Mucosa of gallbladder (tissue), 1 donor: Measurements from ENCODE around the gene TXNRD1. TPM values are rescaled to one million over a fixed set of nuclear protein-coding genes. Genes with fewer than 3 reads are reported as not detected.
"Not testable (repeated sequence)": the region's sequence is repeated elsewhere in the genome, so short reads cannot be mapped to it uniquely, and the experiment has no call there.

Experiments used
- DNase-seq: peaks from one replicate; pipeline ENCODE4 v3.0.0-alpha.2; 2020; ENCODE audit warnings: low spot score
- total RNA-seq: library from RNA; stranded (reverse); gene quantifications from one replicate; pipeline ENCODE4 v1.2.1, GENCODE V29; 2021
- donor health status: DM: no; HTN: no; CAD: no.

Gene TXNRD1
- total RNA-seq, 1 donor from 2014 or later: 139 TPM

DNA sequence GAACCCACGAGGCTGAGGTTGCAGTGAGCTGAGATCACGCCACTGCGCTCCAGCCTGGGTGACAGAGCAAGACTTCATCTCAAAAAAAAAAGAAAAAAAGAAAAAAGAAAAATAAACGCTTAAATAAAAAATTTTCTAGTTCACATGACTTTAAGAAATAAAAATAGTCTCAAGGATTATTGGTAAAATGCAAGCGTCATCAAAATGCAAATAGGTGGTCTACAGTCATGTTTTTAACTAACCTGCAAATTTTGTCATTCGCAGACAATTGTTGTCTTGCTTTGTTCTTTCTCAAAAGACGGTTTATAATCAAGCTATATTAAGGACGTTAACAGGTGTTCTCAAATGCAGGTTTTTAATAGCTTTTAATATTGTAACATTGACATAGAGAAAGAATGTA is 22.4 kb downstream of the TXNRD1 start:
- no peak for DNase-seq

DNA sequence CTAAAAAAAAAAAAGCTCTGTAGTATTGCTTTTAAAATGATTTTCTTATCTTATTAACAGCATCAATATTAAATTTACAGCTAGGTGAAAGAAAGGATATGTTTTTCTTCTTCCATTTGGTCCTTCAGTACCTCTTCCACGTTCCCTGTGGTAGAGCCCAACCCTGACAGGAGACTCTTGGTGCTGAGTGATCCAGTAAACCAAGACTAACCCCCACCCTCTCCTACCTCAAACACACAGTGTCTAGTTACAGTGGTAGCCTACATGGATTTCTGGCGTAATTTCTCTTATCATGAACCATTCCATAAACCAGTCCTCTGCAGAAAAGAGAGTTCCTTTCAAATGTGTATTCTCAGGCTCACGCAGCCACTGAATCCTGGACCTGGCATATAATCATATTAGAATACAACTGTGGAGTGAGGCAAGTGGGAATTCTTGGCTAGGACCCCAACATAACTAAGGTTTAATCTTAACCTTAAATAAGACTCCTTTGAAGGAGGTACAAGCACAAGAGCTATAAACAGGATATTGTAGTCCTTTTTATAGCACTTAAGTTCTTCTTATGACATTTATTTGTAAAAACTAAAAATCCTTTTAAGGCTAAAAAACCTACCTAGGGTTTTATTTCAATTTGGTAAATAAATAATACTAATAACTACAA is 27.1 kb downstream of the TXNRD1 start:
- no peak for DNase-seq

DNA sequence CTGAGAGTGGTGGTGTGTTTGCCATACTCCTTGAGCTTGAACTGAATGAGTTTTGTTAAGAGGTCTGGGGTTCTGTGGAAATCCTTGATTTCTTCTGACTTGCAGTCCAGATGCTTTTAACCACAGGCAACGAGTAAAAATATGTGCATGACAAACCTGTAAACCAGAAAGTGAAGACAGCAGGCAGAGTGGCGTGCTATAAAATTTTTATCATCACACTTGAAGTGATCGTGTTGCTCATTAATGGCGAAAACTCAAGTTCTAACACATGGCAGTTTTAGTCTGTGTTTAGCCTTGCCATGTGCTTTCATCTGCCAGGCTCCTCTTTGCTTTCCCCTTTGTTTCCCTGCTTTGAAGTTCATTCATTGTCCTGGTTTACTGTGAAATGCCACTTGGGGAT is 28.0 kb downstream of the TXNRD1 start:
- DNase-seq: no peak

GRCh38 chr12:104243971-104244370 is 28.4 kb downstream of the TXNRD1 start:
- no peak for DNase-seq

GRCh38 chr12:104247698-104248097 is 32.1 kb downstream of the TXNRD1 start:
- no peak for DNase-seq

DNA sequence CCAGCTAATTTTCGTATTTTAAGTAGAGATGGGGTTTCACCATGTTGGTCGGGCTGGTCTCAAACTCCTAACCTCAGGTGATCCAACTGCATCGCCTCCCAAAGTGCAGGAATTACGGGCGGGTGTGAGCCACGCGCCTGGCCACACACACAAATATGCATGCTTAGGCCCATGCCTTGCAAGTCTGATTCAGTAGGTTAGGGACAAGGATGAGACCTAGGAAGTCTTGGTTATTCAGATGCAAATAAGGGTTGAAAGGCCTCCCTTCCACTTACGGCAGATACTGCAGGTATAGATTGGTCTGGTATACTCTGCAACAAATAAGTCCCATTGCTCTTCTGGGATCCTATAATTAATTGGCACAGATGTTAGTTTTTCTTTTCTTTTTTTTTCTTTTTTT is 32.9 kb downstream of the TXNRD1 start:
- no peak for DNase-seq

DNA sequence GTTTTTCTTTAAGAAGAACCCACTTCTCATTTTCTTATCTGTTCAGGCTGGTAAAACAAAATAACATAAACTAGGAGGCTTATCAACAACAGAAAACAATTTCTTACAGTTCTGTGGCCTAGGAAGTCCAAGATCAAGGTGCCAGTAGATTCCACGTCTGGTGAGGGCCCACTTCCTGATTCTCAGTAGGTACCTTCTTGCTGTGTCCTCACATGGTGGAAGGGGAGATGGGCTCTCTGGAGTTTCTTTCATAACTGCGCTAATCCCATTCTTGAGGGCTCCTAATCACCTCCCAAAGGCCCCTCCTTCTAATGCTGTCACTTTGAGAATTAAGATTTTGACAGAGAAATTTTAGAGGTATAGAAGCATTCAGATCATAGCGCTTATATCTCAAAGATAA is 33.4 kb downstream of the TXNRD1 start:
- DNase-seq: no peak

DNA sequence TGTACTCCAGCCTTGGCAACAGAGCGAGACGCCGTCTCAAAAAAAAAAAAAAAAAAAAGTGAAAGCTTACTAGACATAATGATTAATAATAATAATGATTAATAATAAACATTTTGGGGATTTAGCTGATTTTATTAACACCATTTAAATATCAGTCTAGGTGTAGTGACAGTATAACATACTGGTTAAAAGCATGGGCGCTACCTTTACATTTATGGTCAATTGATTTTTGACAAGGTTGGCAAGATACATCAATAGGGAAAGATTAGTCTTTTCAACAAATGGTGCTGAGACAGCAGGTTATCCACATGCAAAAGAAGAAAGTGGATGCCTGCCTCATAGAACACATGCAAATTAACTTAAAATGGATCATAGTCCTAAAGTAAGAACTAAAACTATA is 34.3 kb downstream of the TXNRD1 start:
- no peak for DNase-seq

- no peak for DNase-seq
Measured at GRCh38 chr12:104250366-104251125, 35.0 kb downstream of the TXNRD1 start.

DNA sequence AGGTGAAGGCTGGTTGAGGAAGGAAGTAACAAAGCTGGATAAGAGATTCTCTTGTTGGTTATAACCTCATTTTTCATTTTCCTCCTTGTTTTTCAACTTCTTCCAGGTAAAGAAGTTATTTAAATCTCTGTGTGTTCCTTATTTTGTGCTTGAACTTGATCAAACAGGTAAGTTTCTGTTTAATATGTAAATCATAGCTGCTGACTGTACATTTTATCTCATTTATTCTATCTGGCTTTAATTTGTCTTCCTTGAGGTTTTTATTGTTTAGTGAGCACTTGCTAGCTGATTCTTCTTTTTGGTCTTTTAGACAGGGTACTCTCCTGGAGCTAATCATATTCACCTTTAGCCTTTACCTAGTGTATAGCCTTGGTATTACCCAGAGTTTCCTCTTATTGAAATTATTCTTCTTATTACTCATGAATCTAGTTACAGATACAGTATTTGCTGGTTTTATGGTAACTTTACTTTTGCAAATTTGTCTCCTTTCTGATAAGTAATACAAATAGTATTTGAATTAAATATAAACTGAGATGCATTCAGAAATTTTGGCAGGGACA is 42.4 kb downstream of the TXNRD1 start:
- DNase-seq: no peak

DNA sequence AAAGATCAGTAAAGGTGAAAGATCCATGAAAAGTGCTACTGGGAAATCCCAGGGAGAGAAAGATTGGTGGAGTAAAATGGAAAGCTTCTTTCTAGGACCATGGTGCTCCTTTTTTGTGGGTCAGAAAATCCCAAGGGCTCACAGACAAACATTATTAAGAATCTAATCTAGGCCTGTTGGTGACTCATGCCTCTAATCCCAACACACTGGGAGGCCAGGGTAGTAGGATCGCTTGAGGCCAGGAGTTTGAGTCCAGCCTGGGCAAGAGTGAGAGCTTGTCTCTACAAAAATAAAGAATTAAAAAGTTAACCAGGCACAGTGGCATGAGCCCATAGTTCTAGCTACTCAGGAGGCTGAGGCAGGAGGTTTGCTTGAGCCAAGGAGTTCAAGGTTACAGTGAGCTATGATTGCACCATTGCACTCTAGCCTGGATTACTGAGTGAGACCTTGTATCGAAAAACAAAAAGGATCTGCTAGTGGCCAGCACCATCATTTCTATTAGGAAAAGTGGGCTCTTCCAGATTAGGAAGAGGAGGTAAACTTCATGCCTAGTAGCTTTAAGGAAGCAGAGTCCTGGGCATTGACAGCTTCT is 43.0 kb downstream of the TXNRD1 start:
- no peak for DNase-seq

GRCh38 chr12:104263026-104263425 is 47.4 kb downstream of the TXNRD1 start:
- no peak for DNase-seq

DNA sequence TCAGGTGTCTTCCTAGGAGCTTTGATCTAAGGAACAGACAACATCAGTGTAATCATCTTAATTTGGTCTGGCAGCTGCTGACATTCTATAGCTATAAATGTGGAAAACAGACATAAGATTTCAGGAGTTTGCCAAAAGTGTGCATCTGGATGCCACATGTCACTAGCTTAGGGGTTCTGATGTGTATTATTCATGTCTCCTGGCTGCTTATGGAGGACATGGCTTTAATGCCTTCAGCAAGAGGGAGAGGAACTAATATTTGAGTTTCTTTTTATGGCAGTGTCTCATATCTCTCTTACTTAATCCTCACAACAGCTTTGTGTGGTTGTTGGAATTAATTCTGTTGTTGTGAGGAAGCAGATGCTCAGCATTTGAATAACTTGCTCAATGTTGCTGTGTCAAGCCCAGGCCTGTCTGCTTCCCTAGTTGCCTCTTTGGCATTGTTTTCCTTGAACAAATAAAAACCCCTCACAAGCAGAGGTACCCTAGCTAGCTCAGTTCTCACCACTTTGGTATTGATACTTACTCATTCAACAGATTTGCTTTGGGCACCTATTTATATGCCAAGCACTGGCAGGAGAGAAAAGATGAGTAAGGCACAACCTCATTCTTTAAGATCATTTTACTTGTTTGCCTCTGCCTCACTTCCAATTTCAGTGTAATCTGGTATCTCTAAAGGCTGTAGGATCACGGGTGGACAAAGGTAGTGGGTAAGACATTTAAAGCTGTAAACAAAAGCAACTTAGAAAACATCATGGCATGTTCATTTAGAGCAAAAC is 48.2 kb downstream of the TXNRD1 start:
- no peak for DNase-seq

GRCh38 chr12:104265436-104265835 is 49.9 kb downstream of the TXNRD1 start:
- DNase-seq: not testable (repeated sequence)

- no peak for DNase-seq
Measured at GRCh38 chr12:104272938-104273337, 57.4 kb downstream of the TXNRD1 start.

GRCh38 chr12:104273503-104273902 is 57.9 kb downstream of the TXNRD1 start:
- DNase-seq: no peak

- DNase-seq: no peak
Measured at GRCh38 chr12:104274811-104275210, 59.2 kb downstream of the TXNRD1 start.

GRCh38 chr12:104275689-104276088 is 60.1 kb downstream of the TXNRD1 start:
- no peak for DNase-seq

DNA sequence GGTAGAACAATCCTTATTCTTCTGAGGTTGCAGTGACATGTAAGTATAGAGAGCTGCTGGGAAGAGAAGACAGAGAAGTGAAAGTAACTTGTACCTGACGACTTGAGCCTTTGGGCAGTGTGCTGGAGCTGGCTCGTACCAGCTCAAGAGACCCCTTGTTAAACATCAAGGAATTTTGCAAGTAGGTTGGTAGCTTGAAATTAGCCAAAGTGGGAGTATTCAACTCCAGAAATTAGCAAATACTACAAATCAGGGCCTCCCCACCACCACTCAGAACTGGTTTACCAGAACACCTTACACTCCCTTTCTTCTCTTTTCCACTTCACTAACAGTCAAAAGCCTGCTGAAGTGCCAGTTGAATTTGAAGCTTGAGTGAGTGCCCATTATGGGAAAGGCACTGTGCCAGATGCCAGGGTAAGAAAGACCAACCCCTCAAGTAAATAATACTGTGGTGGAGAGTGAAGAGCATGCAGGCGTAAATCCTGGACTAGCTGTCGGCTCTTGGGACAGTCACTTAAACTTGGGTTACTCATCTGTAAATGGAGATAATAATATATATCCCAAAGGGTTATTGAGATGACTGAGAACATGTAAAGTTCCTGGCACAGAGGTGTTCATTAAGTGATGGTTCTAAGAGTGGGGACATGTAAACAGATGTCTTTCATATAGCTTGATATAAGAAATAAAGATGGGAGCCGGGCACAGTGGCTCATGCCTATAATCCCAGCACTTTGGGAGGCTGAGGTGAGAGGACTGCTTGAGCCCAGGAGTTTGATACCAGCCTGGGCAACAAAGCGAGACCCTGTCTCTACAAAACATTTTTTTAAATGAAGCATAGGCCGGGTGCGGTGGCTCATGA is 60.9 kb downstream of the TXNRD1 start:
- no peak for DNase-seq

DNA sequence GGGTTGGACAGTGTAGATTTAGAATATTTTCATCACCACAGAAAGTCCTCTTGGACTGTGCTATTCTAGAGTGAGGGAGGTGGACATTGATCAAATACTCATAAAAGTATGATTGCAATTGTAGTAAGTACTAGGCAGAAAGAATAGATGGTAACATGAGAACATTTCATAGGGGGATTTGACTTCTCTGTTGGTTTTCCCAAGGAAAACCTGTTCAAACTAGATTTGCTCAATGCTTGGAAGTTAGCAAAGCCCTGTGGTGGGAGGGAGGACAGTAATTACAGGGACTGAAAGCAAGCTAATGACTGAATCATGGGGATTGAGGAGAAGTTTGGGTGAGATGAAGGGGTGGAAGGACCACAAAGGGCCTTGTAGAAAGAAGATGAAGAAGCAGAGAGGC is 63.6 kb downstream of the TXNRD1 start:
- no peak for DNase-seq

DNA sequence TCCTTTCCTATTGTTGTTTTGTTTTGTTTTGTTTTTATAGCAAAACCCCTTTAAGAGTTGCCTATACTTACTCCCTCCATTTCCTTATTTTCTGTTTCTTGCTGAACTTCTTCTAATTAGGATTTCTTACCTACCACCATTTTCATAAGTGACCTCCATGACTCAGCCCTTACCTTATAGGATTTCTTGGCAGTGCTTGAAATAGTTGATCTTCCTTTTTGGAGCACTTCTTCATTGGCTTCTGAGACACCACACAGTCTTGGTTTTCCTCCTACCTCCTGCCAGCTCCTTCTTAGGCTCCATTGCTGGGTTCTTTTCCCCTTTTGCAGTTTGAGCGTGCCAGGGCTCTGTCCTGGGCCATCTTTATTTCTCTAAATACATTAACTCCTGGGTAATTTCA is 64.5 kb downstream of the TXNRD1 start:
- no peak for DNase-seq
